ENCODE results near the gene KCNG4. TPM values are rescaled to one million over a fixed set of nuclear protein-coding genes. Genes with fewer than 3 reads are reported as not detected.

Gene KCNG4
- total RNA-seq, 1 donor from 2014 or later, result not detected

DNA sequence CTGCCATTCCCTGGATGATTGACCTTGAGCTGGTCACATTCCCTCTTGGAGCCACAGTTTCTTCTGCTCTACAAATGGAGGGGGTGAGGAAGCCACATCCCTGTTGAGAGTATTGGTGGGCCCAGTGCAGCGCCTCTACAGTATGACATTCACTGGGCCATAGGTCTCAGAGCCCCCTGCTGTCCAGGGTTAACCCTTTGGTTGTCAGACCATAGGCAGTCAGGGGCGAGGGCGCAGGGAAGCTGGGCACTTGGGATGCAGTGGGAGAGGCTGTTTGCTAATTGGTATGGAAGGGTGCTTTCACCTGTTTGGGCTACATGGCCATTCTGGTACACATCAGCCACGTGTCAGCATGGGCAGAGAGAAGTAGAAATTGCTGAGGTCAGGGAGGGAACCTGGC is 27.6 kb upstream of the KCNG4 start:
- no peak overlapping the region for H3K4me3 Mint-ChIP-seq (ENCODE audit: unreplicated experiment)
- no peaks in the 10 kb centered on the region for H3K27me3 Mint-ChIP-seq (ENCODE audit: unreplicated experiment)
- H3K36me3 Mint-ChIP-seq (ENCODE audit: low read depth, unreplicated experiment), result peaks cover 3% of the 10 kb centered on the region
- H3K4me1 Mint-ChIP-seq (ENCODE audit: unreplicated experiment), result no peaks in the 10 kb centered on the region
- no peak for DNase-seq (ENCODE audit: low spot score)
- TF ChIP-seq, protein P1, sequence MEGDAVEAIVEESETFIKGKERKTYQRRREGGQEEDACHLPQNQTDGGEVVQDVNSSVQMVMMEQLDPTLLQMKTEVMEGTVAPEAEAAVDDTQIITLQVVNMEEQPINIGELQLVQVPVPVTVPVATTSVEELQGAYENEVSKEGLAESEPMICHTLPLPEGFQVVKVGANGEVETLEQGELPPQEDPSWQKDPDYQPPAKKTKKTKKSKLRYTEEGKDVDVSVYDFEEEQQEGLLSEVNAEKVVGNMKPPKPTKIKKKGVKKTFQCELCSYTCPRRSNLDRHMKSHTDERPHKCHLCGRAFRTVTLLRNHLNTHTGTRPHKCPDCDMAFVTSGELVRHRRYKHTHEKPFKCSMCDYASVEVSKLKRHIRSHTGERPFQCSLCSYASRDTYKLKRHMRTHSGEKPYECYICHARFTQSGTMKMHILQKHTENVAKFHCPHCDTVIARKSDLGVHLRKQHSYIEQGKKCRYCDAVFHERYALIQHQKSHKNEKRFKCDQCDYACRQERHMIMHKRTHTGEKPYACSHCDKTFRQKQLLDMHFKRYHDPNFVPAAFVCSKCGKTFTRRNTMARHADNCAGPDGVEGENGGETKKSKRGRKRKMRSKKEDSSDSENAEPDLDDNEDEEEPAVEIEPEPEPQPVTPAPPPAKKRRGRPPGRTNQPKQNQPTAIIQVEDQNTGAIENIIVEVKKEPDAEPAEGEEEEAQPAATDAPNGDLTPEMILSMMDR (IDR thresholded peaks at IDR 0.05; ENCODE audit: unreplicated experiment), result no peak
- no peaks in the 10 kb centered on the region for H3K9me3 Mint-ChIP-seq (ENCODE audit: unreplicated experiment)
- no peak overlapping the region for H3K27ac Mint-ChIP-seq (ENCODE audit: unreplicated experiment)

- peak overlapping the region; percentile 31 for H3K27ac Mint-ChIP-seq (ENCODE audit: unreplicated experiment)
- peak; percentile 62 for DNase-seq (ENCODE audit: low spot score)
- no peaks in the 10 kb centered on the region for H3K27me3 Mint-ChIP-seq (ENCODE audit: unreplicated experiment)
- H3K4me3 Mint-ChIP-seq (ENCODE audit: unreplicated experiment), result no peak overlapping the region
- H3K9me3 Mint-ChIP-seq (ENCODE audit: unreplicated experiment), result no peaks in the 10 kb centered on the region
- TF ChIP-seq, protein P1 (IDR thresholded peaks at IDR 0.05; ENCODE audit: unreplicated experiment), result no peak
- peaks cover 3% of the 10 kb centered on the region for H3K36me3 Mint-ChIP-seq (ENCODE audit: low read depth, unreplicated experiment)
- H3K4me1 Mint-ChIP-seq (ENCODE audit: unreplicated experiment), result no peaks in the 10 kb centered on the region
Observed at GRCh38 chr16:84266451-84266850, 26.6 kb upstream of the KCNG4 start.

- TF ChIP-seq, protein P1 (IDR thresholded peaks at IDR 0.05; ENCODE audit: unreplicated experiment), result no peak
- Mint-ChIP-seq H3K27me3 (ENCODE audit: unreplicated experiment) (no peaks in the 10 kb centered on the region), H3K4me1 (ENCODE audit: unreplicated experiment) (no peaks in the 10 kb centered on the region), H3K27ac (ENCODE audit: unreplicated experiment) (no peak overlapping the region), H3K9me3 (ENCODE audit: unreplicated experiment) (no peaks in the 10 kb centered on the region), H3K4me3 (ENCODE audit: unreplicated experiment) (no peak overlapping the region), H3K36me3 (ENCODE audit: low read depth, unreplicated experiment) (peaks cover 3% of the 10 kb centered on the region)
- no peak for DNase-seq (ENCODE audit: low spot score)
Observed at GRCh38 chr16:84262939-84263338, 23.1 kb upstream of the KCNG4 start.

- TF ChIP-seq, protein P1 (IDR thresholded peaks at IDR 0.05; ENCODE audit: unreplicated experiment), result no peak
- DNase-seq (ENCODE audit: low spot score), result no peak
- no peaks in the 10 kb centered on the region for H3K4me1 Mint-ChIP-seq (ENCODE audit: unreplicated experiment)
- no peaks in the 10 kb centered on the region for H3K9me3 Mint-ChIP-seq (ENCODE audit: unreplicated experiment)
- H3K27me3 Mint-ChIP-seq (ENCODE audit: unreplicated experiment), result no peaks in the 10 kb centered on the region
- H3K36me3 Mint-ChIP-seq (ENCODE audit: low read depth, unreplicated experiment), result peaks cover 3% of the 10 kb centered on the region
- H3K27ac Mint-ChIP-seq (ENCODE audit: unreplicated experiment), result no peak overlapping the region
- H3K4me3 Mint-ChIP-seq (ENCODE audit: unreplicated experiment), result no peak overlapping the region
Observed at GRCh38 chr16:84262031-84262430, 22.2 kb upstream of the KCNG4 start.

GRCh38 chr16:84260766-84261554 is 21.1 kb upstream of the KCNG4 start:
- H3K4me1 Mint-ChIP-seq (ENCODE audit: unreplicated experiment), result no peaks in the 10 kb centered on the region
- no peak overlapping the region for H3K27ac Mint-ChIP-seq (ENCODE audit: unreplicated experiment)
- no peak for DNase-seq (ENCODE audit: low spot score)
- H3K9me3 Mint-ChIP-seq (ENCODE audit: unreplicated experiment), result no peaks in the 10 kb centered on the region
- H3K36me3 Mint-ChIP-seq (ENCODE audit: low read depth, unreplicated experiment), result peaks cover 3% of the 10 kb centered on the region
- TF ChIP-seq, protein P1 (IDR thresholded peaks at IDR 0.05; ENCODE audit: unreplicated experiment), result no peak
- H3K4me3 Mint-ChIP-seq (ENCODE audit: unreplicated experiment), result no peak overlapping the region
- H3K27me3 Mint-ChIP-seq (ENCODE audit: unreplicated experiment), result no peaks in the 10 kb centered on the region

Data from endothelial cell (in vitro differentiated cells).